K562 (cell line): Measurements from ENCODE around the gene CFP. TPM values are rescaled to one million over a fixed set of nuclear protein-coding genes. Genes with fewer than 3 reads are reported as not detected.

ENCODE experiments used
- C11orf30 ChIP-seq: fragments of 450-650 bp; IDR thresholded peaks from 2 replicates; pipeline ENCODE4 v1.6.1; 2016; ENCODE audit warnings: low read depth, mild to moderate bottlenecking
- CBX3 ChIP-seq, 2 experiments: IDR thresholded peaks; 1 replicate in 1 of 2; 2 replicates in 1 of 2; pipeline ENCODE4 v1.6.1; 2012; ENCODE audit warnings: inconsistent platforms in 2 of 2, low read length in 2 of 2, borderline replicate concordance in 1 of 2, control low read depth in 1 of 2
- CC2D1A ChIP-seq: fragments of 450-650 bp; IDR thresholded peaks from 2 replicates; pipeline ENCODE4 v1.6.1; 2017; ENCODE audit warnings: mild to moderate bottlenecking
- CHAMP1 ChIP-seq: fragments of 450-650 bp; IDR thresholded peaks from 2 replicates; pipeline ENCODE4 v1.6.1; 2016; ENCODE audit warnings: mild to moderate bottlenecking
- DACH1 ChIP-seq: fragments of 450-650 bp; IDR thresholded peaks from 2 replicates; pipeline ENCODE4 v1.6.1; 2018; ENCODE audit not compliant: partially characterized antibody
- GMEB1 ChIP-seq: fragments of 250-450 bp; sonication (Bioruptor Pico); IDR thresholded peaks from 2 replicates; pipeline ENCODE4 v1.4.0; 2020; ENCODE audit warnings: mild to moderate bottlenecking
- MBD2 ChIP-seq: sonication (generic); IDR thresholded peaks from 2 replicates; pipeline ENCODE4 v1.6.1; 2016; ENCODE audit warnings: low read depth, borderline replicate concordance
- MTF1 ChIP-seq: fragments of 250-450 bp; sonication (Bioruptor Pico); IDR thresholded peaks from 2 replicates; pipeline ENCODE4 v1.9.0; 2021; ENCODE audit warnings: moderate library complexity, mild to moderate bottlenecking, inconsistent platforms, borderline replicate concordance
- MYBL2 ChIP-seq, 2 experiments: fragments of 450-650 bp in 1 of 2; sonication (generic) in 1 of 2; formaldehyde crosslinking in 1 of 2; IDR thresholded peaks; 2 replicates each; pipeline versions ENCODE4 v1.6.1 to v1.8.1; 2017 to 2022; ENCODE audit warnings: borderline replicate concordance in 1 of 2, inconsistent platforms in 1 of 2, low read depth in 1 of 2, mild to moderate bottlenecking in 1 of 2, missing genetic modification reagents in 1 of 2, moderate library complexity in 1 of 2
- POLR3A ChIP-seq: IDR thresholded peaks from 2 replicates; pipeline ENCODE4 v1.6.1; 2011; ENCODE audit warnings: borderline replicate concordance, mild to moderate bottlenecking, moderate library complexity; ENCODE audit not compliant: insufficient read length, insufficient read depth; ENCODE audit errors: extremely low read depth
- SREBF2 ChIP-seq: sonication (generic); formaldehyde crosslinking; IDR thresholded peaks from 2 replicates; pipeline ENCODE4 v1.4.0; 2020; ENCODE audit warnings: mild to moderate bottlenecking, missing genetic modification reagents
- STAG1 ChIP-seq: sonication (generic); formaldehyde crosslinking; IDR thresholded peaks from 2 replicates; pipeline ENCODE4 v1.5.0; 2020; ENCODE audit warnings: missing genetic modification reagents, borderline replicate concordance
- ZNF280A ChIP-seq: fragments of 450-650 bp; IDR thresholded peaks from 2 replicates; pipeline ENCODE4 v1.6.1; 2018; ENCODE audit warnings: mild to moderate bottlenecking, low read depth; ENCODE audit not compliant: partially characterized antibody
- polyA plus RNA-seq, 8 experiments: library from polyadenylated mRNA; depleted of rRNA in 4 of 8; stranded (reverse) in 5 of 8; unstranded in 3 of 8; fragments of >200 nt; fragmentation: Nextera tagmentation in 2 of 8; fragmentation: Illumina TruSeq in 1 of 8; extraction: Ambion mirVana in 2 of 8; extraction: Trizol in 1 of 8; gene quantifications; 2 replicates each; pipeline versions ENCODE4 v1.2.1 to v1.2.3, GENCODE V29; 2011 to 2014; ENCODE audit warnings: inconsistent platforms in 1 of 8, missing spikeins in 1 of 8
- total RNA-seq, 7 experiments: library from RNA; depleted of rRNA in 6 of 7; stranded (reverse); fragments of >200 nt in 6 of 7; fragmentation: Illumina TruSeq in 2 of 7; extraction: Trizol in 2 of 7; gene quantifications; 2 replicates each; pipeline versions ENCODE4 v1.2.1 to v1.2.3, GENCODE V29; 2011 to 2021; ENCODE audit warnings: low replicate concordance in 1 of 7
- TF ChIP-seq, protein P1 (sequence below): sonication (generic); formaldehyde crosslinking; IDR thresholded peaks from 2 replicates; pipeline ENCODE4 v1.8.0; 2022; ENCODE audit warnings: mild to moderate bottlenecking, low read depth, missing genetic modification reagents
- TF ChIP-seq, protein P2 (sequence below): fragments of 250-450 bp; sonication (Bioruptor Pico); IDR thresholded peaks from 2 replicates; pipeline ENCODE4 v1.4.0; 2020

Gene CFP
- total and polyA plus RNA-seq, 9 of the 15 experiments (the other 6 are each of a cell fraction or from before 2014, with no cell fraction given): 0.18 to 2.0 (median 0.55) TPM

- TF ChIP-seq GMEB1 (CRISPR knock-in tag) (no peak), MTF1 (no peak), CC2D1A (no peak), ZNF280A (no peak), CBX3 (IDR thresholded peaks at IDR 0.05; ENCODE audit: borderline replicate concordance in 1 of 2, low read length in 2 of 2) (no peak), POLR3A (no peak), STAG1 (CRISPR knock-in tag) (no peak), MBD2 (no peak), SREBF2 (CRISPR knock-in tag) (no peak), DACH1 (no peak), MYBL2 (IDR thresholded peaks at IDR 0.05; ENCODE audit: low read depth) (no peak), MYBL2 (CRISPR knock-in tag; IDR thresholded peaks at IDR 0.05; ENCODE audit: borderline replicate concordance) (no peak), C11orf30 (peak; percentile 70), CHAMP1 (no peak)
- TF ChIP-seq, protein P1, sequence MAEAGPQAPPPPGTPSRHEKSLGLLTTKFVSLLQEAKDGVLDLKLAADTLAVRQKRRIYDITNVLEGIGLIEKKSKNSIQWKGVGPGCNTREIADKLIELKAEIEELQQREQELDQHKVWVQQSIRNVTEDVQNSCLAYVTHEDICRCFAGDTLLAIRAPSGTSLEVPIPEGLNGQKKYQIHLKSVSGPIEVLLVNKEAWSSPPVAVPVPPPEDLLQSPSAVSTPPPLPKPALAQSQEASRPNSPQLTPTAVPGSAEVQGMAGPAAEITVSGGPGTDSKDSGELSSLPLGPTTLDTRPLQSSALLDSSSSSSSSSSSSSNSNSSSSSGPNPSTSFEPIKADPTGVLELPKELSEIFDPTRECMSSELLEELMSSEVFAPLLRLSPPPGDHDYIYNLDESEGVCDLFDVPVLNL (CRISPR knock-in tag): no peak
- TF ChIP-seq, protein P2, sequence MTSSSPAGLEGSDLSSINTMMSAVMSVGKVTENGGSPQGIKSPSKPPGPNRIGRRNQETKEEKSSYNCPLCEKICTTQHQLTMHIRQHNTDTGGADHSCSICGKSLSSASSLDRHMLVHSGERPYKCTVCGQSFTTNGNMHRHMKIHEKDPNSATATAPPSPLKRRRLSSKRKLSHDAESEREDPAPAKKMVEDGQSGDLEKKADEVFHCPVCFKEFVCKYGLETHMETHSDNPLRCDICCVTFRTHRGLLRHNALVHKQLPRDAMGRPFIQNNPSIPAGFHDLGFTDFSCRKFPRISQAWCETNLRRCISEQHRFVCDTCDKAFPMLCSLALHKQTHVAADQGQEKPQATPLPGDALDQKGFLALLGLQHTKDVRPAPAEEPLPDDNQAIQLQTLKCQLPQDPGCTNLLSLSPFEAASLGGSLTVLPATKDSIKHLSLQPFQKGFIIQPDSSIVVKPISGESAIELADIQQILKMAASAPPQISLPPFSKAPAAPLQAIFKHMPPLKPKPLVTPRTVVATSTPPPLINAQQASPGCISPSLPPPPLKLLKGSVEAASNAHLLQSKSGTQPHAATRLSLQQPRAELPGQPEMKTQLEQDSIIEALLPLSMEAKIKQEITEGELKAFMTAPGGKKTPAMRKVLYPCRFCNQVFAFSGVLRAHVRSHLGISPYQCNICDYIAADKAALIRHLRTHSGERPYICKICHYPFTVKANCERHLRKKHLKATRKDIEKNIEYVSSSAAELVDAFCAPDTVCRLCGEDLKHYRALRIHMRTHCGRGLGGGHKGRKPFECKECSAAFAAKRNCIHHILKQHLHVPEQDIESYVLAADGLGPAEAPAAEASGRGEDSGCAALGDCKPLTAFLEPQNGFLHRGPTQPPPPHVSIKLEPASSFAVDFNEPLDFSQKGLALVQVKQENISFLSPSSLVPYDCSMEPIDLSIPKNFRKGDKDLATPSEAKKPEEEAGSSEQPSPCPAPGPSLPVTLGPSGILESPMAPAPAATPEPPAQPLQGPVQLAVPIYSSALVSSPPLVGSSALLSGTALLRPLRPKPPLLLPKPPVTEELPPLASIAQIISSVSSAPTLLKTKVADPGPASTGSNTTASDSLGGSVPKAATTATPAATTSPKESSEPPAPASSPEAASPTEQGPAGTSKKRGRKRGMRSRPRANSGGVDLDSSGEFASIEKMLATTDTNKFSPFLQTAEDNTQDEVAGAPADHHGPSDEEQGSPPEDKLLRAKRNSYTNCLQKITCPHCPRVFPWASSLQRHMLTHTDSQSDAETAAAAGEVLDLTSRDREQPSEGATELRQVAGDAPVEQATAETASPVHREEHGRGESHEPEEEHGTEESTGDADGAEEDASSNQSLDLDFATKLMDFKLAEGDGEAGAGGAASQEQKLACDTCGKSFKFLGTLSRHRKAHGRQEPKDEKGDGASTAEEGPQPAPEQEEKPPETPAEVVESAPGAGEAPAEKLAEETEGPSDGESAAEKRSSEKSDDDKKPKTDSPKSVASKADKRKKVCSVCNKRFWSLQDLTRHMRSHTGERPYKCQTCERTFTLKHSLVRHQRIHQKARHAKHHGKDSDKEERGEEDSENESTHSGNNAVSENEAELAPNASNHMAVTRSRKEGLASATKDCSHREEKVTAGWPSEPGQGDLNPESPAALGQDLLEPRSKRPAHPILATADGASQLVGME (CRISPR knock-in tag): no peak
These were observed 35.0 kb upstream of the CFP start (continued) for GRCh38 chrX:47664737-47665136.
